SKM-1 treated with dmso at 0.1 percent for 144 hours (cell line): ENCODE results near the gene ROCK2.

Experiments used
- DNase-seq: peaks from one replicate; lab custom pipeline; 2025; ENCODE audit not compliant: unreplicated experiment; lab: John Stamatoyannopoulos, UW

ROCK2 gene

GRCh38 chr2:11344342-11344955, at the start of gene ROCK2:
Gene ROCK2 (minus strand): TSS chr2:11344636. CDS start chr2:11344136, 500 bp downstream.
- DNase-seq: peak; percentile 81

DNA sequence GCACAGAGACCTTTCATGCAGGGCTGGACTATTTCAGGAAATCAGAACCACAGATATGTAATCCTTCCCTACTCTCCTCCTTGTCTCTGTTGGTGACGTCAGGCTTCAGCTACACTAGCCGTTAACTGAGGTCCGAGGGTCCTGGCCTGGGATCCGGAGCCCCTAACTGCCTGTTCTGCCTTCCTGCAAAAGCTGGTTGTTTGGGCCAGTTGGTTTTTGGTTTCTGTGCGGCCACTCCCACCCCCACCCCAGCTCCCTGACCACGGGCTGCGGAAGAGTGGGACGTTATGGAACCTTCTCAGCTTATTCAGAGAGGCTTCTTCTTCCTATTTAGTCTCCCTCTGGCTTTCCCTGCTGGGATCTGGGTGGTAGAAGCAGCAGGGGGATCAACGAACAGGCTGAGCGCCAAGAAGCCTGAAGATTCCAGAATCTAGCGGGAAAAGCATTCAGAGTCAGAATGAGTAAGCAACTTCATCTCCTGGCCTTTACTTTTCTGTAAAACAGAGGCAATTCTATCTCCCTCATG, 49.3 kb upstream of the ROCK2 start:
- DNase-seq: no peak

GRCh38 chr2:11391942-11392266, 47.5 kb upstream of the ROCK2 start:
- DNase-seq: no peak

GRCh38 chr2:11390399-11390658, 45.9 kb upstream of the ROCK2 start:
- DNase-seq: no peak

- DNase-seq: no peak
Observed at GRCh38 chr2:11389551-11390398, 45.3 kb upstream of the ROCK2 start.

- no peak for DNase-seq
Observed at GRCh38 chr2:11389052-11389420, 44.6 kb upstream of the ROCK2 start.

GRCh38 chr2:11388262-11389051, 44.0 kb upstream of the ROCK2 start:
- no peak for DNase-seq

DNA sequence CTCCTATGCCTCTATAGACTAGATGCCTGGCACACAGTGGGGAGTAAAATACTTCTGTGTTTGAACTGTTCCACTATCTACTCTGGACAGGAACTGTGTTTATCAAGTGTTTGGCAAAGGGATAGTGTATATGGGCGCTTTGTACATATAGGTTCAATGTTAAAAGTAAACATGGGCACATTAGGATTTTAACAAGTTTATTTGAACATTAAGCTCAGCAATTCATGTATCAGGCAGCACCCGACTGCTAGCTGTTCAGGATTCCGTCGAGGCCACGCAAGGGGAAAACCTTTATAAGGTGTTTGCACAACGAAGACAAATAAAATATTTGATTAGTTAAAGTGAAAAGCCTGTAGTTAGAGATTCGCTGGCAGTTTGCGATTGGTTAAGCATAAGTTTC, 43.4 kb upstream of the ROCK2 start:
- no peak for DNase-seq

DNA sequence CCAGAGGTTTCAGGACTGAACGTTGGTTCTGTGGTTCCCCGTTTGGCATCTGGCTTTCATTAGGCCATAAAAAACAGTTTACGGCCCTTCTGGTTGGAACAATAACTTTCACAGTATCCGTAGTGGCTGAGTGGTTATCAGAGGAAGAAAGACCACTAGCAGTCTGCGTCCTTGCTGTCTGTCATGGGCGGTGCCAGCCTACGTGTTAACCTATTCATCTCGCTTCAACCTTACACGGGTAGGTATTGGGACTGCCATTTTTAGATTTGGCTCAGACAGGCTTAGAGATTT, 42.6 kb upstream of the ROCK2 start:
- DNase-seq: no peak

- DNase-seq: no peak
Observed at GRCh38 chr2:11385847-11386246, 41.4 kb upstream of the ROCK2 start.

DNA sequence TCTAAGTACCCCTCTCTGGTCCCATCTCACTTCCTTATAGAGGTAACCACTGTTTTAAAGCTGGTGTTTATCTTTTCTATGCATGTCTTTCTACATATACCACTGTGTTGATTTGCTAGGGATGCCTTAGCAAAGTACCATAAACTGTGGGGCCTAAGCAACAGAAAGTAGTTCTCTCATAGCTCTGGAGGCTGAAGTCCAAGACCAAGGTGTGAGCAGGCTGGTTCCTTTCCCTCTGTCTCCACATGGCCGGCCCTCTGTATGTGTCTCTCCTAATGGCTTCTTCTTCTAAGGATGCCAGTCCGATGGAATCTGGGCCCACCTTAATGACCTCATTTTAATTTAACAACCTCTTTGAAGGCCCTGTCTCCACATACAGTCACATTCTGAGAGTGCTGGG, 40.8 kb upstream of the ROCK2 start:
- no peak for DNase-seq

DNA sequence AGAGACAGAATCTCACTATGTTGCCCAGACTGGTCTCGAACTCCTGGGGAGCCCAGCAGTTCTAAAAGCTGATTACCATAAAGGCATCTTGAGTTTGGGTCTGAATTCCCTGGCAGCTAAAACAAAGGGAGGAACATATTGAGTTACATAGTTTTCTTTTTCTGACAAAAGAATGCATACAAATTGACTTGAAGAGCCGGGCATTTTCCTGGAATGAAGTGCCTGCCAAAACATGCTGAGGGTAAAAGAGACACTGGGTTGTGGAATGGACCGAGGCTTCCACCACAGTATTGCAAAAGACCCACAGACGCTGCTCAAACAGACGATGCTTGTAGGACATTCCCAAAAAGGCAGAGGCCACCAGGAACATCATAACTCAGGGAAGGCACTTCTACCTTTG, 35.1 kb upstream of the ROCK2 start:
- no peak for DNase-seq

DNA sequence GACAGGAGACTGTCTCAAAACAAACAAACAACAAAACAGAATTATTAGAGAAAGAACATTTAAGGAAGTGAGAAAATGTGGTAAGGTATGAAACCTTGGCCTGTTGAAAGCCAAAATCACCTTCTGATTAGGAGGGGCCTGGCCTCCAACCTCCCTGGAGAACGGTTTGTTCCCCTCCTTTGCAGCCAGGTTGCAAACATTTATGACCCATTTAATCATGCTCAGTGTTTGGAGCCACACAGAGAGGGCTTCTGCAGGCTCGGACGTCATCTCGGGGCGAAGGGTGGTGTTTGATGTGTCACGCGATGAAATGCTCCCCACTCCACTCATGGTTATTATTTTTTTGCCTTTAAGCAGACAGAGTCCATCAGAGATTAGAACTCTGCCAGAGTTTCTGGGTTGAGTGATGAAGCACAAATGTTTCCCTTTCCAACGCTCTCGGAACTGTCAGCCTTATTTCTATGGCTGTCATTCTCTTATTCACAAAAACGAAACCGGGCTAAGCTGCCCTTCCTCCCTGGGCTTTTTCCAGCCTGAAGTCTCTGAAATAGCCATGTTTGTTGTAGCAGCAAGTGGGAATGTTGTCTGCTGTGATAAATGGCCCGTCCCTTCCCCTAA, 33.6 kb upstream of the ROCK2 start:
- no peak for DNase-seq

GRCh38 chr2:11376071-11376470, 31.6 kb upstream of the ROCK2 start:
- no peak for DNase-seq

GRCh38 chr2:11375689-11376027, 31.2 kb upstream of the ROCK2 start:
- no peak for DNase-seq

DNA sequence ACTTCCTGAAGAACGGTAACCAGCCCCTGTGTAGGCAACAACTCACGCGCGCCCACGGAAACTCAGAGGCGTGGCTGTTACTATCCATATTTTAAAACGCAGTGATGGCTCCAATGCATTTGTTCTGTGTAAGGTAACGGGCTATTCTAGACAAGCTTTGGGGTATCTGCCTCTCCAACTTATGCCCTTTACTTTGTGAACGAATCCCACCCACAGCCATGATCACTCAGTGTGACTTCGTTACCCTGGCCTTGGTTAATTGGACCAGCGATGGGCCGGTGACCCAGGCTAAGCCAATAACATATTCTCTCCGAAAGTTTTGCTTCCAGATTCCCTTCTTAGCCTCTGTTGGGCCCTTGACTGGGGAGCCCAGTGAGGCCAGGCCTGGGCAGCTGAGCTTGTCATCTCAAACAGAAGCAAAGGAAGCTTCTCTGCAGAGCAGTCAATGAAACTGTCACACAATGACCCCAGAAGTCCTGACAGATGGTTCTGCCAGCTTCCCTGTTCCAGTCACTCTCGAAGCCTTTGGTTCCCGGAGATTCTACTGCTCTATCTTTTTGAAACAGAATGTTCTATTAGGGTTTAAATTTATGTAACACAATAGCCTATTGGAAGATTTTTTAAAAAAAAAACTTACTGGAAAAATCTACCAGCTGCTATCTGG, 30.7 kb upstream of the ROCK2 start:
- no peak for DNase-seq

- DNase-seq: no peak
Observed at GRCh38 chr2:11373096-11373495, 28.7 kb upstream of the ROCK2 start.

DNA sequence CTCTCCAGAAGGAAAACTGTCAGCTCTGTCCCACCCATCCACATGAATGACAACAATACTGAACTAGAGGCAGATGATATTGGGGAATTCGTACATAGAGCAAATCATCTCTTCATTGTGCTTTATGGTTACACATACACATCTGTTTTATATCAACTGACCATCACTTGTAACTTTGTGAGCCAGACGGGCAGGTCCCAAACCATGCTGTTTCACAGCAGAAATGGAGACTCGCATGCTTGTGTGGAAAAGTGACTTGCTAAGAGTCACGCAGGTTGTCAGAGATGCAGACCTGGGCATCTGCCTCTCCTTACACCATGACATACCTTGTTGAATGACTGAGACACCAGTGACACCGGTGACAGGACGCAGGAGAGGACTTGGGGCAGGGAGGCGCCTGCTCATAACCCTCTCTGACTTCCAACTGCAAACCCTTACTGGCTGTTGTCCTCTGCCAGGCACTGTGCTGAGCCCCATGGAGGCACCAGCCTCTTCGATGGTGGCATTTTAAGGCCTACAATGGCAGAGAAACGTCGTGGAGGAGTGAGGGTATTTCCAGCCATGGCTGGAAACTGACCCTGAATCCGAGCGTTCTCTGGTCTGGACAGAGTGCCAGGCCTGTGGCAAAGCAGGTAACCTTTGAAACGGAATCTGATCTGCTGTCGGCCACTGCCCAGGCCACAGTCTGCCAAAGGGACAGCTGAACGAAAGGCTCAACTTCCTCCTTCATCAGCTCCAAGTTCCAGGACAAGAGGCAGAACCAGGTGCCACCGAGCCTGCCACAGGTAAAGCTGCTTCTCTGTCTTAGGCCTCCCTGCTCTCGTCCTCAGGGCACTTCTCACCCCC, 26.9 kb upstream of the ROCK2 start:
- no peak for DNase-seq

DNA sequence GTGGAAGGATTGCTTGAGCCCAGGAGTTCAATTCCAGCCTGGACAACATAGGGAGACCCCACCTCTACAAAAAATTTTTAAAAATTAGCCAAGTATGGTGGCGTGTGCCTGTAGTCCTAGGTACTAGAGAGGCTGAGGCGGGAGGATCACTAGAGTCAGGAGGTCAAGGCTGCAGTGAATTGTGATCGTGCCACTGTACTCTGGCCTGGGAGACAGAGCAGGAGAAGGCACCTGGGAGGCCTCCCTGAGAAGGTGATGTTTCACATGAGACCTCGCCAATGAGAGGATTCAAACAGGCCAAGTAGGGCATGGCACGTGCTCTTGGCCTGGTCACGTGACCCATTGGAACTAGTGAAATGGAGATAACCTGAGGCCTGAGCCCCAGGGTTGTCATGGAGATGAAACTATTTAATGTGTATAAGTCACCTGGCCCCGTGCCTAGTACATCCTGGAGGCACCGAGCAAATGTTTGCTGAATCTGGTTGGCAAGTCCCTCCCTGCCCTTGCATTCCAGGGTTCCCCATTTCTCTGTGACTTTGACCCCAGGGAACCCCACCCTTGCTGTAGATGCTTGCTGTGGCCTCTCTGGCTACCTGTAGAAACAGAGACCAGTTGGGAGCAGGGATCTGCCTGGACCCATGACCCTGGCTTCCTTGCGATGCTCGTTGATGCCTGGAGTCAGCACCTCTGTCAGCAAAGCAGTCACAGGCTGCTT, 26.1 kb upstream of the ROCK2 start:
- no peak for DNase-seq

- no peak for DNase-seq
Observed at GRCh38 chr2:11368059-11368572, 23.7 kb upstream of the ROCK2 start.
